OCI-LY3 (cell line): ENCODE measurements around the gene IFNGR2.

Source experiments
- H2AFZ ChIP-seq: fragments of 200-600, 300-600 bp; shearing (Covaris generic); 2 replicates; pipeline ENCODE4 v1.6.0; 2014; ENCODE audit warnings: antibody characterized with exemption, low read depth, low read length
- H3K27ac ChIP-seq: fragments of 200-600, 300-600 bp; sonication (generic); 2 replicates; pipeline ENCODE4 v1.5.1; 2014; ENCODE audit warnings: mild to moderate bottlenecking, low read length, moderate library complexity, mixed read lengths
- H3K27me3 ChIP-seq: fragments of 200-600, 300-600 bp; sonication (generic); 2 replicates; pipeline ENCODE4 v1.6.1; 2014; ENCODE audit warnings: low read depth, low read length, mixed read lengths
- H3K36me3 ChIP-seq: fragments of 200-600, 300-600 bp; sonication (generic); replicated peaks from 2 replicates; pipeline ENCODE3; 2014; ENCODE audit warnings: low read depth, low read length, mixed read lengths
- H3K4me1 ChIP-seq: fragments of 300-600, 200-600 bp; sonication (generic); 2 replicates; pipeline ENCODE4 v1.6.1; 2014; ENCODE audit warnings: low read length, mixed read lengths
- H3K4me2 ChIP-seq: fragments of 200-600, 300-600 bp; sonication (generic); 2 replicates; pipeline ENCODE4 v1.6.1; 2014; ENCODE audit warnings: low read length, mixed read lengths
- H3K4me3 ChIP-seq: fragments of 300-600, 200-600 bp; sonication (generic); 2 replicates; pipeline ENCODE4 v1.5.1; 2014; ENCODE audit warnings: antibody characterized with exemption, mild to moderate bottlenecking, low read length, moderate library complexity
- H3K79me2 ChIP-seq: fragments of 300-600, 200-600 bp; shearing (Covaris generic); 2 replicates; pipeline ENCODE4 v1.6.1; 2014; ENCODE audit warnings: mild to moderate bottlenecking, low read length, mixed read lengths
- H3K9ac ChIP-seq: fragments of 300-600, 200-600 bp; shearing (Covaris generic); 2 replicates; pipeline ENCODE4 v1.6.0; 2014; ENCODE audit warnings: mild to moderate bottlenecking, low read length, moderate library complexity
- H3K9me3 ChIP-seq: fragments of 200-600, 300-600 bp; shearing (Covaris generic); 2 replicates; pipeline ENCODE4 v1.6.1; 2014; ENCODE audit warnings: low read length, mixed read lengths; ENCODE audit not compliant: insufficient read depth
- H4K20me1 ChIP-seq: fragments of 200-600, 300-600 bp; sonication (generic); 2 replicates; pipeline ENCODE4 v1.6.1; 2016; ENCODE audit warnings: low read length, mixed read lengths; ENCODE audit not compliant: insufficient read depth
- CTCF ChIP-seq: fragments of 200-600, 300-600 bp; sonication (generic); IDR thresholded peaks from 2 replicates; pipeline ENCODE4 v1.5.1; 2014; ENCODE audit warnings: antibody characterized with exemption, low read length, low read depth
- EZH2phosphoT487 ChIP-seq: fragments of 200-600 bp; shearing (Covaris generic); IDR thresholded peaks from 2 replicates; pipeline ENCODE4 v1.6.1; 2018; ENCODE audit warnings: antibody characterized with exemption, mixed run types, low read depth

The IFNGR2 gene

GRCh38 chr21:33403128-33403785, at the start of gene IFNGR2:
Gene IFNGR2 (plus strand): TSS chr21:33403413. CDS start chr21:33403544, 131 bp downstream.
- H4K20me1 ChIP-seq = peaks cover 30% of the 10 kb centered on the region
- H3K9ac ChIP-seq = peak within 1 kb of the TSS; percentile 95
- H3K4me3 ChIP-seq = peak within 1 kb of the TSS; percentile 88
- H3K9me3 ChIP-seq = no peaks in the 10 kb centered on the region
- TF ChIP-seq CTCF = no peak
- TF ChIP-seq EZH2phosphoT487 = no peak
- H3K27me3 ChIP-seq = no peaks in the 10 kb centered on the region
- H3K4me2 ChIP-seq = peak within 1 kb of the TSS; percentile 72
- peaks cover 12% of the 10 kb centered on the region for H3K36me3 ChIP-seq
- peaks cover 49% of the 10 kb centered on the region for H3K79me2 ChIP-seq
- H3K4me1 ChIP-seq = peaks cover 24% of the 10 kb centered on the region
- peak within 1 kb of the TSS; percentile 49; the same call in 1 of the 2 replicates for H2AFZ ChIP-seq
- H3K27ac ChIP-seq = peak within 1 kb of the TSS; percentile 59

GRCh38 chr21:33355355-33355754, 47.9 kb upstream of the IFNGR2 start:
- no peak overlapping the region for H3K9ac ChIP-seq
- H3K4me2 ChIP-seq = no peak overlapping the region
- H3K27ac ChIP-seq = no peak overlapping the region
- H3K9me3 ChIP-seq = no peaks in the 10 kb centered on the region
- H3K4me1 ChIP-seq = peaks cover 6% of the 10 kb centered on the region
- no peaks in the 10 kb centered on the region for H4K20me1 ChIP-seq
- TF ChIP-seq EZH2phosphoT487 (no peak), CTCF (no peak)
- H3K36me3 ChIP-seq = peaks cover 5% of the 10 kb centered on the region
- no peaks in the 10 kb centered on the region for H3K79me2 ChIP-seq
- H3K27me3 ChIP-seq = no peaks in the 10 kb centered on the region
- H3K4me3 ChIP-seq = no peak overlapping the region
- H2AFZ ChIP-seq = no peak overlapping the region

GRCh38 chr21:33355996-33356395, 47.2 kb upstream of the IFNGR2 start:
- H4K20me1 ChIP-seq = no peaks in the 10 kb centered on the region
- H3K79me2 ChIP-seq = no peaks in the 10 kb centered on the region
- no peak overlapping the region for H3K4me2 ChIP-seq
- H3K4me3 ChIP-seq = no peak overlapping the region
- no peak overlapping the region for H3K27ac ChIP-seq
- peaks cover 5% of the 10 kb centered on the region for H3K36me3 ChIP-seq
- H3K9ac ChIP-seq = no peak overlapping the region
- no peaks in the 10 kb centered on the region for H3K9me3 ChIP-seq
- H3K27me3 ChIP-seq = no peaks in the 10 kb centered on the region
- H3K4me1 ChIP-seq = peaks cover 12% of the 10 kb centered on the region
- TF ChIP-seq EZH2phosphoT487 (no peak), CTCF (no peak)
- no peak overlapping the region for H2AFZ ChIP-seq

GRCh38 chr21:33357177-33357576, 46.0 kb upstream of the IFNGR2 start:
- no peaks in the 10 kb centered on the region for H4K20me1 ChIP-seq
- TF ChIP-seq EZH2phosphoT487 = no peak
- no peak for TF ChIP-seq CTCF
- H2AFZ ChIP-seq = no peak overlapping the region
- H3K9me3 ChIP-seq = no peaks in the 10 kb centered on the region
- no peaks in the 10 kb centered on the region for H3K79me2 ChIP-seq
- H3K27ac ChIP-seq = no peak overlapping the region
- H3K4me3 ChIP-seq = no peak overlapping the region
- peaks cover 5% of the 10 kb centered on the region for H3K36me3 ChIP-seq
- H3K27me3 ChIP-seq = no peaks in the 10 kb centered on the region
- no peak overlapping the region for H3K9ac ChIP-seq
- H3K4me2 ChIP-seq = no peak overlapping the region
- H3K4me1 ChIP-seq = peaks cover 19% of the 10 kb centered on the region
